Endothelial cell (in vitro differentiated cells): ENCODE results near the gene BMP7. TPM values are rescaled to one million over a fixed set of nuclear protein-coding genes. Genes with fewer than 3 reads are reported as not detected.

Source experiments
- DNase-seq: peaks from one replicate; pipeline ENCODE4 v3.0.0; 2021; ENCODE audit warnings: low spot score
- H3K27ac Mint-ChIP-seq: one replicate; pipeline ENCODE4 v1.8.0; 2021; ENCODE audit warnings: mixed read lengths, inconsistent platforms; ENCODE audit not compliant: unreplicated experiment
- H3K27me3 Mint-ChIP-seq: one replicate; pipeline ENCODE4 v1.8.0; 2021; ENCODE audit warnings: mild to moderate bottlenecking, moderate library complexity, mixed read lengths, inconsistent platforms; ENCODE audit not compliant: unreplicated experiment
- H3K36me3 Mint-ChIP-seq: one replicate; pipeline ENCODE4 v1.8.0; 2021; ENCODE audit warnings: mild to moderate bottlenecking, low read depth, mixed read lengths, inconsistent platforms; ENCODE audit not compliant: unreplicated experiment
- H3K4me1 Mint-ChIP-seq: one replicate; pipeline ENCODE4 v1.8.0; 2021; ENCODE audit warnings: mild to moderate bottlenecking, mixed read lengths, inconsistent platforms; ENCODE audit not compliant: unreplicated experiment
- H3K4me3 Mint-ChIP-seq: one replicate; pipeline ENCODE4 v1.8.0; 2021; ENCODE audit warnings: mild to moderate bottlenecking, mixed read lengths, inconsistent platforms; ENCODE audit not compliant: unreplicated experiment
- H3K9me3 Mint-ChIP-seq: one replicate; pipeline ENCODE4 v1.8.0; 2021; ENCODE audit warnings: mixed read lengths, inconsistent platforms; ENCODE audit not compliant: unreplicated experiment
- total RNA-seq: library from RNA; stranded (reverse); fragmentation: NEBNext Ultra II Directional; extraction: Animal tissue kit (Norgen Biotek cat#: 25700); gene quantifications from one replicate; pipeline ENCODE4 v1.2.1, GENCODE V29; 2021; ENCODE audit not compliant: unreplicated experiment
- TF ChIP-seq, protein P1 (sequence below): fragments of 200-600 bp; sonication (generic); IDR thresholded peaks from one replicate; pipeline ENCODE4 v1.5.0; 2021; ENCODE audit warnings: antibody characterized with exemption; ENCODE audit not compliant: unreplicated experiment

The BMP7 gene
- total RNA-seq, 1 donor from 2014 or later: 0.38 TPM

DNA sequence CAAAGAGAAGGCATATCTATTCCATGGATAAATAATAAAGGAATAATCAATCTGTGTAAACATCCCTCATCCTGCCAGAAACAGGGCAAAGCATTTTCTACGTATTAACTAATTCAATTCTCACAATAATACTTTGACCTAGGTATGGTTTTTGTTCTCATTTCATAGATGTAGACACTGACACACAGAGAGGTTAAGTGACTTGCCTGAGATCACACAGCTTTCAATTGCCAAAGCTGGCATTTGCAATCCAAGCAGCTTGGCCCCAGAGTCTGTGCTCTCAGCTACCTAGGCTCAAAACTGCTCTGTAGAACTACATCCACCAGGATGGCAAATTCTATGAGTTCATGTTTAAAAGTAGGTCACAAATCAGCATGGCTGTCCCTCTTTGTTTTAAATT is 124.9 kb downstream of the BMP7 start:
- TF ChIP-seq, protein P1, sequence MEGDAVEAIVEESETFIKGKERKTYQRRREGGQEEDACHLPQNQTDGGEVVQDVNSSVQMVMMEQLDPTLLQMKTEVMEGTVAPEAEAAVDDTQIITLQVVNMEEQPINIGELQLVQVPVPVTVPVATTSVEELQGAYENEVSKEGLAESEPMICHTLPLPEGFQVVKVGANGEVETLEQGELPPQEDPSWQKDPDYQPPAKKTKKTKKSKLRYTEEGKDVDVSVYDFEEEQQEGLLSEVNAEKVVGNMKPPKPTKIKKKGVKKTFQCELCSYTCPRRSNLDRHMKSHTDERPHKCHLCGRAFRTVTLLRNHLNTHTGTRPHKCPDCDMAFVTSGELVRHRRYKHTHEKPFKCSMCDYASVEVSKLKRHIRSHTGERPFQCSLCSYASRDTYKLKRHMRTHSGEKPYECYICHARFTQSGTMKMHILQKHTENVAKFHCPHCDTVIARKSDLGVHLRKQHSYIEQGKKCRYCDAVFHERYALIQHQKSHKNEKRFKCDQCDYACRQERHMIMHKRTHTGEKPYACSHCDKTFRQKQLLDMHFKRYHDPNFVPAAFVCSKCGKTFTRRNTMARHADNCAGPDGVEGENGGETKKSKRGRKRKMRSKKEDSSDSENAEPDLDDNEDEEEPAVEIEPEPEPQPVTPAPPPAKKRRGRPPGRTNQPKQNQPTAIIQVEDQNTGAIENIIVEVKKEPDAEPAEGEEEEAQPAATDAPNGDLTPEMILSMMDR: no peak
- H3K36me3 Mint-ChIP-seq: no peaks in the 10 kb centered on the region
- no peak for DNase-seq
- H3K4me1 Mint-ChIP-seq: no peaks in the 10 kb centered on the region
- no peak overlapping the region for H3K4me3 Mint-ChIP-seq
- H3K9me3 Mint-ChIP-seq: no peaks in the 10 kb centered on the region
- H3K27me3 Mint-ChIP-seq: peaks cover 5% of the 10 kb centered on the region
- H3K27ac Mint-ChIP-seq: no peak overlapping the region

DNA sequence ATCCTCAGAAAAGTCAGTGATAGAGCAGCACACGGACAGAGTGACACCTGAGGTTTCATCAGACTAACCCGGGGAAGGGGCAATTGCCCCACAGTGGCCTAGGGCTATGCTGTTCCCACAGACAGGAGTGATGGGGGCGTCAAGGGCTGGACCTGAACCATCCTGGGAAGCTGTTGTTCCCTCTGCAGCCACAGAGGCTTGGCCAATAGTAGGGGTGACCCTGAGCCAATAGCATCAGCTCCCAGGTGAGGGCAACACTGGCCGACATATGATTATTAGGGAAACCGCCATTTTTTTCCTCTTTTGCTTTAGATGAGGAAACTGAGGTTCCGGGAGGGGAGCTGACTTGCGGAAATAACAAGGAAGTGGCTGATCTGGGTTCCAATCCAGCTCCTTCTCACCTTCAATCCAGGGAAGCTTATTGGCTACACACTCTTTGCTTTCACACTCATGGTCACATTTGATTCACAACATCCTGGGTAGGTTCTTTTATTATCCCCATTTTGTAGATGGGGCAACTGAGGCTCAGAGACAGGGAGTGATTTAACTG is 126.0 kb downstream of the BMP7 start:
- Mint-ChIP-seq H3K27ac (no peak overlapping the region), H3K4me3 (no peak overlapping the region), H3K4me1 (no peaks in the 10 kb centered on the region), H3K36me3 (no peaks in the 10 kb centered on the region), H3K9me3 (no peaks in the 10 kb centered on the region), H3K27me3 (peaks cover 2% of the 10 kb centered on the region)
- TF ChIP-seq, protein P1: no peak
- no peak for DNase-seq

DNA sequence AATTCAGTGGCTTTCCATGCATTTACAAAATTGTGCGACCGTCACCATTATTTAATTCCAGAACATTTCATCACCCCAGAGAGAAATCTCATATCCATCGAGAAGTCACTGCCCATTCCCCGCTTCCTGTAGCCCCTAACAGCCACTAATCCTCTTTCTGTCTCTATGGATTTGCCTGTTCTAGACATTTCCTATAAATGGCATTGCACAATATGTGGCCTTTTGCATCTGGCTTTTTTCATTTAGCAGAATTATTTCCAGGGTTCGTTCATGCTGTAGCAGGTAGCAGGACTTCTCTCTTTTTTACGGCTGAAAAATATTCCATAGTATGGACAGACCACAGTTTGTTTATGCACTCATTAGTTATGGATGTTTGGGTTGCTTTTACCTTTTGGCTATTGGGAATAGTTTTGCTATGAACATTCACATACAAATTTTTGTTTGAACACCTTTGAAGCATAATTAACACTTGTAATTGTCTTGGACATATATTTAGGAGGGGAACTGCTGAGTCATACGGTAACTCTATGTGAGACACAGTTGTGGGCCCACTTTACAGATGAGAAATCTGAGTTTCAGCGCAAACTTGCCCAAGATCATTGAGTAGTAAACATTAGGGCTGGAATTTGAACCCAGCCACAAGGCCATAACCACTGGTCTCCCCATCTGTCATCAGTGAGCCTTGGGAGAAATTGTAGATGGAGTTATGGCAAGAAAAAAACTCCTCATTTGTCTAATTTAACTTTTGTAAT is 126.9 kb downstream of the BMP7 start:
- Mint-ChIP-seq H3K4me3 (no peak overlapping the region), H3K36me3 (no peaks in the 10 kb centered on the region), H3K27me3 (peaks cover 2% of the 10 kb centered on the region), H3K9me3 (no peaks in the 10 kb centered on the region), H3K27ac (no peak overlapping the region), H3K4me1 (no peaks in the 10 kb centered on the region)
- no peak for DNase-seq
- TF ChIP-seq, protein P1: no peak

DNA sequence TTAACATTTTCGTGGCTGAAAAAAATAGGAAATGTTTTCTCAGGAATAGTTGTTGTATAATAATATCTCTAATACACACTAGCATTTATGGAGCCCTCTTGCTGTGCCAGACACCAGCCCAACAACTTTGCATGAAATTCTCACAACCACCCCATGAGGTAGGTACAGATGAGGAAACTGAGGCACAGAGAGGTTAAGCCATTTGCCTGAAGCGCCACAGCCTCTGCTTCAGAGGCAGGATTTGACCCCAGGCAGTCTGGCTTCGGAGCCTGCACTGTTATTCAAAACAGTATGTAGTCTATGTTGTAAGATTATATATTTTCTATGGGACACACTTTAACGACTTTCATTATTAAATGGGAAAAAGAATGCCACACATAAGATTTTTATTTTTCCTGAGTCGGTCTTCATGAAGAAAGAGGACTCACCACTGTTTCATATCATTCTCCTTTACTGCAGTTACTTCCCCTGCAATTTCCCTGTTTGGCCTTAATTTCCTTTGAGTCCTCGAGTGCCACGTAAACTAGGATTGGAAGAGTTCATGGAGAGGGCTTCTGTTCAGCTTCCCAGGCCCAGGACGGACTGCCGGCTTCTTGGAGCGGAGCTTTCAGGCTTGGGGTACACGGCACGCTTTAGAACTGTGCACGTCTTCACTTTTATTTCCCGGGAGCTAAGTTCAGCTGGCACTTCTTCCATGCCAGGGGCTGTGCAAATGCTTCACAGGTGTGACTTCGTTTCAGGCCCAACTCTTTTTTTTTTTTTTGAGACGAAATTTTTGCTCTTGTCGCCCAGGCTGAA is 128.0 kb downstream of the BMP7 start:
- Mint-ChIP-seq H3K9me3 (no peaks in the 10 kb centered on the region), H3K4me1 (no peaks in the 10 kb centered on the region), H3K27ac (no peak overlapping the region), H3K27me3 (peaks cover 2% of the 10 kb centered on the region), H3K4me3 (no peak overlapping the region), H3K36me3 (no peaks in the 10 kb centered on the region)
- TF ChIP-seq, protein P1: no peak
- DNase-seq: no peak
